Activated CD8-positive, alpha-beta T cell treated with anti-CD3 and anti-CD28 coated beads for 36 hours (primary cell): ENCODE data around the gene NOL8. TPM values are rescaled to one million over a fixed set of nuclear protein-coding genes. Genes with fewer than 3 reads are reported as not detected.

Source experiments
- ATAC-seq: fragments of 200-7000 bp; cut with Tn5 transposase; one replicate; pipeline ENCODE4 v1.10.0; 2021; ENCODE audit warnings: mild to moderate bottlenecking, moderate library complexity
- CTCF ChIA-PET: fragments of 350-600 bp; sonication (Branson Sonifier 250); formaldehyde crosslinking; loops from one replicate; lab custom pipeline; 2021; ENCODE audit warnings: antibody characterized with exemption; lab: Charles Lee
- POLR2A ChIA-PET: fragments of 350-600 bp; sonication (Branson Sonifier 250); formaldehyde crosslinking; loops from one replicate; lab custom pipeline; 2021; ENCODE audit warnings: antibody characterized with exemption; lab: Charles Lee
- DNase-seq: peaks from one replicate; pipeline ENCODE4 v3.0.0-alpha.2; 2020
- H3K27ac Mint-ChIP-seq: one replicate; pipeline ENCODE4 v1.8.0; 2021; ENCODE audit warnings: mild to moderate bottlenecking, mixed read lengths
- H3K27me3 Mint-ChIP-seq: one replicate; pipeline ENCODE4 v1.8.0; 2021; ENCODE audit warnings: mixed read lengths
- H3K36me3 Mint-ChIP-seq: one replicate; pipeline ENCODE4 v1.8.0; 2021; ENCODE audit warnings: low read depth, mixed read lengths
- H3K4me1 Mint-ChIP-seq: one replicate; pipeline ENCODE4 v1.8.0; 2021; ENCODE audit warnings: low read depth, mixed read lengths
- H3K4me3 Mint-ChIP-seq: one replicate; pipeline ENCODE4 v1.8.0; 2021; ENCODE audit warnings: mild to moderate bottlenecking, moderate library complexity, mixed read lengths
- H3K9me3 Mint-ChIP-seq: one replicate; pipeline ENCODE4 v1.8.0; 2021; ENCODE audit warnings: mixed read lengths
- intact Hi-C: fragments of 100-400 bp; cut with micrococcal nuclease; formaldehyde crosslinking; loops from one replicate; pipeline ENCODE4 v1.10.0; 2022
- total RNA-seq, 2 experiments: library from RNA; stranded (reverse); gene quantifications; one replicate each; pipeline ENCODE4 v1.2.3, GENCODE V29; 2021
- TF ChIP-seq, protein P1 (sequence below): fragments of 200-600 bp; IDR thresholded peaks from one replicate; pipeline ENCODE4 v1.8.0; 2022; ENCODE audit warnings: antibody characterized with exemption, mild to moderate bottlenecking

Gene NOL8
- total RNA-seq, 2 experiments from 2014 or later, result 44.1 to 46.5 TPM

DNA sequence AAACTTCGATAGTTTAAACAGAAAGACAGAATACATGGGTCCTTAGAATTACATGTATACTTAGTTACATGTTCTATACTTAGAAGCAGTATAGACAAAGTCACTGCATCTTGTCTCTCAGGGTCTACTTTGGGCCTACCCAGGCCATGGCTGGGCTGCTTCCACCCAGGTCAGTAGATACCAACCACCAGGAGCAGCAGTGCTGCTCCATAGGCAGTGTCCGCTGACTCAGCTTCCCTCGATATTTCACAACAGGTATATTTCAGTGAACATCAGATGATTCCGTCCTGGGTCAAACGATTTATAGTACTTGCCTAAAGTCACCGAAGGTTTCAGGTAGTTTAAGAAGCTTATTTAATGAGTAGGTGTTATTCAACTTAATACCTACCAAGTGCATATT lies 49.6 kb downstream of the NOL8 start:
- CTCF ChIA-PET, result interaction anchor here (1.2 to 3.2 kb wide), 2 partner anchors 21 to 136 kb away, joined by 3 to 13 read pairs; no protein-coding TSS in a partner anchor
- DNase-seq (no peak), ATAC-seq (no peak)
- Mint-ChIP-seq H3K36me3 (peaks cover 81% of the 10 kb centered on the region), H3K4me1 (peaks cover 36% of the 10 kb centered on the region), H3K9me3 (no peaks in the 10 kb centered on the region), H3K27me3 (no peaks in the 10 kb centered on the region), H3K4me3 (no peak overlapping the region), H3K27ac (peak overlapping the region; percentile 66)
- POLR2A ChIA-PET, result interaction anchor here (0.7 to 4.4 kb wide), 6 partner anchors 12 to 50 kb away, joined by 3 to 14 read pairs (median 6); partner anchors contain the start of genes CENPP and NOL8
- TF ChIP-seq, protein P1, sequence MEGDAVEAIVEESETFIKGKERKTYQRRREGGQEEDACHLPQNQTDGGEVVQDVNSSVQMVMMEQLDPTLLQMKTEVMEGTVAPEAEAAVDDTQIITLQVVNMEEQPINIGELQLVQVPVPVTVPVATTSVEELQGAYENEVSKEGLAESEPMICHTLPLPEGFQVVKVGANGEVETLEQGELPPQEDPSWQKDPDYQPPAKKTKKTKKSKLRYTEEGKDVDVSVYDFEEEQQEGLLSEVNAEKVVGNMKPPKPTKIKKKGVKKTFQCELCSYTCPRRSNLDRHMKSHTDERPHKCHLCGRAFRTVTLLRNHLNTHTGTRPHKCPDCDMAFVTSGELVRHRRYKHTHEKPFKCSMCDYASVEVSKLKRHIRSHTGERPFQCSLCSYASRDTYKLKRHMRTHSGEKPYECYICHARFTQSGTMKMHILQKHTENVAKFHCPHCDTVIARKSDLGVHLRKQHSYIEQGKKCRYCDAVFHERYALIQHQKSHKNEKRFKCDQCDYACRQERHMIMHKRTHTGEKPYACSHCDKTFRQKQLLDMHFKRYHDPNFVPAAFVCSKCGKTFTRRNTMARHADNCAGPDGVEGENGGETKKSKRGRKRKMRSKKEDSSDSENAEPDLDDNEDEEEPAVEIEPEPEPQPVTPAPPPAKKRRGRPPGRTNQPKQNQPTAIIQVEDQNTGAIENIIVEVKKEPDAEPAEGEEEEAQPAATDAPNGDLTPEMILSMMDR, result no peak
- intact Hi-C loops, result loop anchor here (5.0 kb wide), 1 partner anchor 47 kb away; no protein-coding TSS in a partner anchor

DNA sequence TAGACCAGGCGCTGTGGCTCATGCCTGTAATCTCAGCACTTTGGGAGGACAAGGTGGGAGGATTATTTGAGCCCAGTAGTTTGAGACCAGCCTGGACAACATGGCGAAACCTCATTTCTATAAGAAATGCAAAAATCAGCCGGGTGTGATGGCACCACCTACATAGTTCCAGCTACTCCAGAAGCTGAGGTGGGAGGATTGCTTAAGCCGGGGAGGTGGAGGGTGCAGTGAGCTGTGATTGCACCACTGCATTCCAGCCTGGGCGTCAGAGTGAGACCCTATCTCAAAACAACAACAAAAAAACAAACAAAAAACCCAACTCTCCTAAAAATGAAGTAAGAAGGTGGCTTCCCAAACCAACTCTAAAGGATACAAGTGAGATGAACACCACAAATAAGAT lies 54.6 kb downstream of the NOL8 start:
- ChIA-PET CTCF (no interaction called here), POLR2A (no interaction called here)
- ATAC-seq, result no peak
- no peak for DNase-seq
- H3K27ac Mint-ChIP-seq, result no peak overlapping the region
- H3K9me3 Mint-ChIP-seq, result no peaks in the 10 kb centered on the region
- H3K4me1 Mint-ChIP-seq, result peaks cover 7% of the 10 kb centered on the region
- no peak overlapping the region for H3K4me3 Mint-ChIP-seq
- H3K27me3 Mint-ChIP-seq, result no peaks in the 10 kb centered on the region
- H3K36me3 Mint-ChIP-seq, result peaks cover 74% of the 10 kb centered on the region
- TF ChIP-seq, protein P1, result no peak
- intact Hi-C loops, result no loop called here

DNA sequence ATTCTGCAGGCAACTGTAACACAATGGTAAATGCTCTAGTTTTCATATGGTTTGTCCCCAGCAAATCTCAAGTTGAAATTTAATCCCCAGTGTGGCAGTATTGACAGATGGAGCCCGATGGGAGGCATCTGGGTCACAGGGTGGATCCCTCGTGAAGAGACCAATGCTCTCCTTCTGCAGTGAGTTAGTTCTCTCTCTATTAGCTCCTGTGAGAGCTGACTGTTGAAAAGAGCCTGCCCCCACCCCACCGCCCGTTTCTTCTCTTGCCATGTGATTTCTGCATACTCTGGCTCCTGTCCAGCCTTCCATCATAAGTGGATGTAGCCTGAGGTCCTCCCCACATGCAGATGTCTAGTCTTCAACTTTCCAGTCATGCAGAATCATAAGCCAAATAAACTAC lies 58.7 kb downstream of the NOL8 start:
- Mint-ChIP-seq H3K27me3 (no peaks in the 10 kb centered on the region), H3K4me3 (no peak overlapping the region), H3K36me3 (peaks cover 66% of the 10 kb centered on the region), H3K27ac (no peak overlapping the region), H3K4me1 (peaks cover 4% of the 10 kb centered on the region), H3K9me3 (no peaks in the 10 kb centered on the region)
- intact Hi-C loops, result no loop called here
- DNase-seq, result no peak
- TF ChIP-seq, protein P1, result no peak
- no peak for ATAC-seq
- CTCF ChIA-PET, result interaction anchor here (0.8 to 5.6 kb wide), 3 partner anchors 12 to 127 kb away, joined by 3 to 20 read pairs (median 3); no protein-coding TSS in a partner anchor
- POLR2A ChIA-PET, result interaction anchor here (1.3 to 2.5 kb wide), 3 partner anchors 12 to 43 kb away, joined by 4 to 8 read pairs (median 7); no protein-coding TSS in a partner anchor

DNA sequence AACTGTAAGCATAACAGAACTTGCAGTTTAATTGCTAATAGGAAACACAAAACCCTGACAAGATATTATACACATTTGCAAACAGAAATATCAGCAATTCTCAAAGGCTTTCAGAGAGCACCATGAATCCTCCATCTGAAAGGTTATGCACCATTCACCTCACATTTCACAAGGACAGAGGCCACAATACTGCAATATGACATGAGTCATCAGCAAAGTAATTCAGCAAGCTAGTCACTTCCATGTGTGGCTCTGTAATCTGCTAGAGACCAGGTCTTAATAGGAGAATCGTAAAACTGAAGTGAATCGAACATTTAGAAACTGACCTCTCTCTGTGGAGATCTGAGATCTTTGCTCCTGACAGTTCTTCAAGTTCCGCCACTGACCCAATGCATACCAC lies 60.0 kb downstream of the NOL8 start:
- Mint-ChIP-seq H3K27ac (no peak overlapping the region), H3K27me3 (no peaks in the 10 kb centered on the region), H3K4me1 (peaks cover 4% of the 10 kb centered on the region), H3K4me3 (no peak overlapping the region), H3K36me3 (peaks cover 62% of the 10 kb centered on the region), H3K9me3 (no peaks in the 10 kb centered on the region)
- CTCF ChIA-PET, result interaction anchor here (1.1 to 5.6 kb wide), 2 partner anchors 45 to 126 kb away, joined by 4 to 20 read pairs; no protein-coding TSS in a partner anchor
- intact Hi-C loops, result no loop called here
- POLR2A ChIA-PET, result interaction anchor here (2.5 kb wide), 1 partner anchor 16 kb away, joined by 8 read pairs; no protein-coding TSS in a partner anchor
- no peak for ATAC-seq
- TF ChIP-seq, protein P1, result no peak
- no peak for DNase-seq

DNA sequence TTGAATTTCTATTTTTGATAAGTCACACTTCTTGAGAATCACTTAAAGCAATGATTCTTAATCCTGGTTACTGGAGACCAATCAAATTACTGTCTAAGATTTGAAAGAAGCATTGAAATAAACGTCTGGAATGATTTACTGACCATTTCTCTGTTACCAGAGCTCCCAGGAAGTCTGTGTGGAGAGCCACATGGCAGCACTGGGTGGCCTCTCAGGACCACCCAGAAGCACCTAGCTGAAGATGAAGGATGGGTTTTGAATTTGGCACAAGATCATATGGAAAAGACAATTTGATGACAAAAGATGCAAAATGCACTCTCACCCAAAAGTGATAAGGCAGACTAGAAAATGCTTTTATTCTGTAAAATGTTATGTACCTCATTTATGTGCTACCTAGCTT lies 62.0 kb downstream of the NOL8 start:
- CTCF ChIA-PET, result interaction anchor here (0.9 to 5.6 kb wide), 3 partner anchors 20 to 129 kb away, joined by 3 to 20 read pairs (median 3); no protein-coding TSS in a partner anchor
- POLR2A ChIA-PET, result interaction anchor here (1.2 to 2.9 kb wide), 2 partner anchors 10 to 16 kb away, joined by 4 to 10 read pairs; no protein-coding TSS in a partner anchor
- peaks cover 64% of the 10 kb centered on the region for H3K36me3 Mint-ChIP-seq
- H3K27me3 Mint-ChIP-seq, result no peaks in the 10 kb centered on the region
- H3K4me3 Mint-ChIP-seq, result no peak overlapping the region
- H3K27ac Mint-ChIP-seq, result no peak overlapping the region
- TF ChIP-seq, protein P1, result no peak
- intact Hi-C loops, result no loop called here
- peaks cover 4% of the 10 kb centered on the region for H3K4me1 Mint-ChIP-seq
- no peak for DNase-seq
- no peaks in the 10 kb centered on the region for H3K9me3 Mint-ChIP-seq
- no peak for ATAC-seq
